A673 (cell line): ENCODE measurements around the gene BANF1. TPM values are rescaled to one million over a fixed set of nuclear protein-coding genes. Genes with fewer than 3 reads are reported as not detected.
"Not testable (repeated sequence)": the region's sequence is repeated elsewhere in the genome, so short reads cannot be mapped to it uniquely, and the experiment has no call there.

Experiments
- BruUV-seq: library from RNA; stranded (reverse); fragments of 400-500 nt; replicated peaks from 2 replicates; lab custom pipeline; 2021; lab: Mats Ljungman, UMichigan
- CTCF ChIA-PET: fragments of 300-600 bp; sonication (Branson Sonifier 250); formaldehyde crosslinking; loops from one replicate; lab custom pipeline; 2022; ENCODE audit warnings: antibody characterized with exemption; lab: Charles Lee
- POLR2A ChIA-PET: fragments of 300-600 bp; sonication (Branson Sonifier 250); formaldehyde crosslinking; loops from one replicate; lab custom pipeline; 2022; ENCODE audit warnings: antibody characterized with exemption; ENCODE audit not compliant: low non-redundant PET; lab: Charles Lee
- DNase-seq: peaks from one replicate; pipeline ENCODE4 v3.0.0-alpha.2; 2015; ENCODE audit warnings: low spot score
- H3K27ac ChIP-seq: fragments of 200-600 bp; sonication (generic); 2 replicates; pipeline ENCODE4 v1.5.1; 2016; ENCODE audit warnings: mixed run types, low read depth, mild to moderate bottlenecking, mixed read lengths, antibody characterized with exemption, low read length; ENCODE audit not compliant: poor library complexity, severe bottlenecking
- H3K27me3 ChIP-seq: fragments of 200-600 bp; sonication (generic); replicated peaks from 2 replicates; pipeline ENCODE4 v1.6.1; 2017; ENCODE audit warnings: mixed run types, low read depth, mild to moderate bottlenecking, mixed read lengths, antibody characterized with exemption, low read length; ENCODE audit not compliant: insufficient read depth, poor library complexity
- H3K36me3 ChIP-seq: fragments of 200-600 bp; sonication (generic); 2 replicates; pipeline ENCODE4 v1.6.1; 2016; ENCODE audit warnings: mixed run types, mild to moderate bottlenecking, mixed read lengths, antibody characterized with exemption, low read length; ENCODE audit not compliant: insufficient read depth, poor library complexity, severe bottlenecking
- H3K4me1 ChIP-seq: fragments of 200-600 bp; sonication (generic); 2 replicates; pipeline ENCODE4 v1.6.1; 2017; ENCODE audit warnings: mixed run types, mild to moderate bottlenecking, mixed read lengths, antibody characterized with exemption, low read length; ENCODE audit not compliant: insufficient read depth, poor library complexity, severe bottlenecking
- H3K4me3 ChIP-seq: fragments of 200-600 bp; sonication (generic); 2 replicates; pipeline ENCODE4 v1.5.1; 2016; ENCODE audit warnings: low read depth, mixed run types, mild to moderate bottlenecking, mixed read lengths, low read length; ENCODE audit not compliant: poor library complexity, severe bottlenecking
- H3K9me3 ChIP-seq: fragments of 200-600 bp; sonication (generic); 2 replicates; pipeline ENCODE4 v1.6.1; 2016; ENCODE audit warnings: mixed run types, low read depth, mild to moderate bottlenecking, mixed read lengths, antibody characterized with exemption, low read length; ENCODE audit not compliant: poor library complexity, severe bottlenecking
- EZH2 ChIP-seq: fragments of 200-600 bp; sonication (generic); IDR thresholded peaks from 2 replicates; pipeline ENCODE4 v1.6.1; 2017; ENCODE audit warnings: borderline replicate concordance, low read depth, mild to moderate bottlenecking, mixed read lengths, antibody characterized with exemption, low read length; ENCODE audit not compliant: poor library complexity, severe bottlenecking
- intact Hi-C: fragments of 100-400 bp; cut with micrococcal nuclease; formaldehyde crosslinking; loops from one replicate; pipeline ENCODE4 v1.10.0; 2022; ENCODE audit not compliant: unreplicated experiment
- total RNA-seq: library from RNA; stranded (reverse); gene quantifications from 2 replicates; pipeline ENCODE4 v1.2.3, GENCODE V29; 2021
- TF ChIP-seq, protein P1 (sequence below): fragments of 300-800, 200-600 bp; sonication (generic); conservative IDR thresholded peaks from 2 replicates; pipeline ENCODE4 v1.5.1; 2017; ENCODE audit warnings: low read depth, mild to moderate bottlenecking, antibody characterized with exemption, low read length, moderate library complexity, mixed read lengths

Gene BANF1
- total RNA-seq, 1 experiment from 2014 or later, result 556 TPM

DNA sequence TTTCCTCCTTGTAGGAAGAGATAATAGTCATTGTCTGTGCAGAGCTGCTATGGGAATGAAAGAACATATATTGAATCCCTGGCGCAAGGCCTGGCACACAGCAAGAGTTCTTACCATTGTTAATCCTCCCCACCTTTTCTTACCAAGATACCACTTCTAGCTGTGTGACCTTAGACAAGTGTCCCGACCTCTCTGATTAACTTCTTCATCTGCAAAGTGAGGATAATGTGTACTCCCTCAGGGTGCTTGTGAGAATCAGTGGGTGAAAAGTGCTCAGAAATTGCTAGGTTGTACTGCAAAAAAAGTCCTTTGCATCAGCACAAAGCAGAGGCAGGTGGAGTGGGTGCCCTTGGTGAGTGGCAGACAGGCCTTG lies 5.8 kb downstream of the BANF1 start:
- ChIA-PET POLR2A (no interaction called here), CTCF (interaction anchor here (1.2 kb wide), 1 partner anchor 14 kb away, joined by 3 read pairs; no protein-coding TSS in a partner anchor)
- Histone ChIP-seq H3K27ac (no peak overlapping the region), H3K9me3 (no peaks in the 10 kb centered on the region), H3K36me3 (peaks cover 20% of the 10 kb centered on the region), H3K27me3 (no peaks in the 10 kb centered on the region), H3K4me1 (peaks cover 3% of the 10 kb centered on the region), H3K4me3 (no peak overlapping the region)
- TF ChIP-seq EZH2, result no peak
- TF ChIP-seq, protein P1, sequence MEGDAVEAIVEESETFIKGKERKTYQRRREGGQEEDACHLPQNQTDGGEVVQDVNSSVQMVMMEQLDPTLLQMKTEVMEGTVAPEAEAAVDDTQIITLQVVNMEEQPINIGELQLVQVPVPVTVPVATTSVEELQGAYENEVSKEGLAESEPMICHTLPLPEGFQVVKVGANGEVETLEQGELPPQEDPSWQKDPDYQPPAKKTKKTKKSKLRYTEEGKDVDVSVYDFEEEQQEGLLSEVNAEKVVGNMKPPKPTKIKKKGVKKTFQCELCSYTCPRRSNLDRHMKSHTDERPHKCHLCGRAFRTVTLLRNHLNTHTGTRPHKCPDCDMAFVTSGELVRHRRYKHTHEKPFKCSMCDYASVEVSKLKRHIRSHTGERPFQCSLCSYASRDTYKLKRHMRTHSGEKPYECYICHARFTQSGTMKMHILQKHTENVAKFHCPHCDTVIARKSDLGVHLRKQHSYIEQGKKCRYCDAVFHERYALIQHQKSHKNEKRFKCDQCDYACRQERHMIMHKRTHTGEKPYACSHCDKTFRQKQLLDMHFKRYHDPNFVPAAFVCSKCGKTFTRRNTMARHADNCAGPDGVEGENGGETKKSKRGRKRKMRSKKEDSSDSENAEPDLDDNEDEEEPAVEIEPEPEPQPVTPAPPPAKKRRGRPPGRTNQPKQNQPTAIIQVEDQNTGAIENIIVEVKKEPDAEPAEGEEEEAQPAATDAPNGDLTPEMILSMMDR, result no peak
- BruUV-seq, result no TSS peak
- intact Hi-C loops, result no loop called here
- no peak for DNase-seq

DNA sequence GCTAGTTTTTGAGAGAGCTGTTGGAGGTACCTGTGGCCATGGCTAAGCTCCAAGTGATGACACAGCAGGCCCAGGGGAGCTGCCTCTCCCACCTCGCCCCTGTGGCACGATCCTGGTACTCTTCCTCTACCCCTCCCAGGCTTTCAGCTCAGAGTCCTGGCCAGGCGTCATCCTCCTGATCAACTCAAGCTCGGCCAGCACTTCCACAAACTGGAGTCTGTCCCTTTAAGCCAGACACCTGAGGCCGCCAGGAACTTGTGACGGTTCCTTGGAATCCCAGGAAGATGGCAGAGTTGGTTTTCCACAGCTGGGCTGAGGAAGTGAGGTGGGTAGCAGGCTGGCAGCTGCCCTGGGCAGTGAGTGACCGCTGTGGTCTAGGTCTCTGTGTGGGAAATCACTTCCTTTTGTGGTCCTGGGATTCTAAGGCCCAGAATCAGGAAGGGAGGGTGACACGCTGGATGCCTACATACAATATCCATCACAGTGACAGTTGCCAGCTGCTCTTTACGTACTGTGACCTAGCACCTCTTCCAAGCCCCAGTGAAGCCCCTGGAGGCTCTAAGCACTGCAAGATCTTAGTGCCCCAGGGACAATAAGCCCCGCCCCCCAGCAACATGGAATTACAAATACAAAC lies 6.3 kb downstream of the BANF1 start:
- TF ChIP-seq, protein P1, result no peak
- Histone ChIP-seq H3K9me3 (no peaks in the 10 kb centered on the region), H3K4me1 (no peaks in the 10 kb centered on the region), H3K4me3 (no peak overlapping the region), H3K36me3 (peaks cover 20% of the 10 kb centered on the region), H3K27ac (no peak overlapping the region), H3K27me3 (no peaks in the 10 kb centered on the region)
- no TSS peak for BruUV-seq
- peak; percentile 50 for DNase-seq
- CTCF ChIA-PET, result interaction anchor here (0.6 to 1.2 kb wide), 2 partner anchors 13 to 149 kb away, joined by 3 to 4 read pairs; no protein-coding TSS in a partner anchor
- intact Hi-C loops, result no loop called here
- POLR2A ChIA-PET, result interaction anchor here (0.7 kb wide), 1 partner anchor 116 kb away, joined by 3 read pairs; no protein-coding TSS in a partner anchor

DNA sequence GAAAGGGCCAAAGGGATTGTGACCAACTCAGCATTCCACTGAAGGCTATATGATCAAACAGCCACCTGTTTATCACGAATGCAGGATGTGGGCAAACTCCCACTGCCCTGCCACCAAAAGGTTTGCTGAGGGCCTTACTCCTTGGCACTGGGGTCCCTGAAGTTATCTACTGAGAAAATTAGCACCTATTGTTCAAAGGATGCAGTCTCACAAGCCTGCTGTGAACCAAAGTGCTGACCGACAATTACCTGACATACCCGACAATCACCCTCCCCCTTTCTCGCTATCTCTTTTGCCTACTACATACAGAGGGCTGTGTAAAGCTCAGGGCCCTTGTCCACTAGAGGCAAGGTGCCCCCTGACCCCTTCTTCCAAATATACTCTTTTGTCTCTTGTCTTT lies 7.7 kb downstream of the BANF1 start:
- H3K4me1 ChIP-seq, CTCF ChIA-PET, intact Hi-C loops, DNase-seq, H3K27me3 ChIP-seq, H3K27ac ChIP-seq, H3K36me3 ChIP-seq, H3K9me3 ChIP-seq, H3K4me3 ChIP-seq, BruUV-seq: not testable (repeated sequence)
- POLR2A ChIA-PET, result interaction anchor here (0.6 kb wide), 1 partner anchor 303 kb away, joined by 3 read pairs; no protein-coding TSS in a partner anchor

DNA sequence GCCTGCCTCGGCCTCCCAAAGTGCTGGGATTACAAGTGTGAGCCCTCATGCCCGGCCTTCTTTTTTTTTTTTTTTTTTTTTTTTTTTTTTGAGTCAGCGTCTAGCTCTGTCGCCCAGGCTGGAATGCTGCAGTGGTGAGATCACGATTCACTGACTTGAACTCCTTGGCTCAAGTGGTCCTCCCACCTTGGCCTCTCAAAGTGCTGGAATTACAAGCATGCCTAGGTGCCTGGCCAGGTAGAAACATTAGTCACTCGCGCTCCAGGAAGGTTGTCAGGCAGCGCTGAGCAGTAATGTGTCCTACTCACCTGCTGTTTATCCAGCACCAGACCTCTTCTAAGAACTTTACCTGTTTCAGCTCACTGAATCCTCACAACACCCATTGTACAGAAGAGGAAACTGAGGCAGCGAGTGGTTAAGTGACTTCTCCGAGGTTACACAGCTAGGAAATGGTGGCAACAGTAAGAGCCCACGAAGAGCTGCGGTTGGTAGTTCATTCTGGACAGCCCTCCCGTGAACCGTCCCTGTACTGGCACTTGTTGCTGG lies 9.0 kb downstream of the BANF1 start:
- no peak for DNase-seq
- no TSS peak for BruUV-seq
- no peak overlapping the region for H3K27ac ChIP-seq
- peaks cover 17% of the 10 kb centered on the region for H3K4me1 ChIP-seq
- intact Hi-C loops, result no loop called here
- CTCF ChIA-PET, result interaction anchor here (1.2 kb wide), 1 partner anchor 11 kb away, joined by 9 read pairs; no protein-coding TSS in a partner anchor
- H3K4me3 ChIP-seq, result no peak overlapping the region
- POLR2A ChIA-PET, result no interaction called here
- no peaks in the 10 kb centered on the region for H3K36me3 ChIP-seq
- TF ChIP-seq, protein P1, result no peak
- TF ChIP-seq EZH2, result no peak
- H3K9me3 ChIP-seq, result no peaks in the 10 kb centered on the region
- H3K27me3 ChIP-seq, result no peaks in the 10 kb centered on the region
